ENCODE results near the gene TBX3. TPM values are rescaled to one million over a fixed set of nuclear protein-coding genes. Genes with fewer than 3 reads are reported as not detected.

Gene TBX3
- total RNA-seq, 4 donors from 2014 or later: 11.1 to 13.5 (median 12.3) TPM

- 78 to 88% methylated on average over 11 of the region's 11 CpGs for WGBS, 2 donors
- Histone ChIP-seq H3K27ac (no peak overlapping the region), H3K36me3 (peaks cover 0 to 13% (median 0%) of the 10 kb centered on the region in 3 donors), H3K9me3 (no peaks in the 10 kb centered on the region), H3K4me3 (peak overlapping the region in 2 of 4 donors; percentile 9 to 62), H3K4me1 (peaks cover 0 to 30% (median 0%) of the 10 kb centered on the region in 4 donors), H3K27me3 (no peaks in the 10 kb centered on the region)
- no peak for DNase-seq (ENCODE audit: low spot score in 2 of 2)
- TF ChIP-seq EP300 (IDR thresholded peaks at IDR 0.05): no peak
- TF ChIP-seq, protein P1, sequence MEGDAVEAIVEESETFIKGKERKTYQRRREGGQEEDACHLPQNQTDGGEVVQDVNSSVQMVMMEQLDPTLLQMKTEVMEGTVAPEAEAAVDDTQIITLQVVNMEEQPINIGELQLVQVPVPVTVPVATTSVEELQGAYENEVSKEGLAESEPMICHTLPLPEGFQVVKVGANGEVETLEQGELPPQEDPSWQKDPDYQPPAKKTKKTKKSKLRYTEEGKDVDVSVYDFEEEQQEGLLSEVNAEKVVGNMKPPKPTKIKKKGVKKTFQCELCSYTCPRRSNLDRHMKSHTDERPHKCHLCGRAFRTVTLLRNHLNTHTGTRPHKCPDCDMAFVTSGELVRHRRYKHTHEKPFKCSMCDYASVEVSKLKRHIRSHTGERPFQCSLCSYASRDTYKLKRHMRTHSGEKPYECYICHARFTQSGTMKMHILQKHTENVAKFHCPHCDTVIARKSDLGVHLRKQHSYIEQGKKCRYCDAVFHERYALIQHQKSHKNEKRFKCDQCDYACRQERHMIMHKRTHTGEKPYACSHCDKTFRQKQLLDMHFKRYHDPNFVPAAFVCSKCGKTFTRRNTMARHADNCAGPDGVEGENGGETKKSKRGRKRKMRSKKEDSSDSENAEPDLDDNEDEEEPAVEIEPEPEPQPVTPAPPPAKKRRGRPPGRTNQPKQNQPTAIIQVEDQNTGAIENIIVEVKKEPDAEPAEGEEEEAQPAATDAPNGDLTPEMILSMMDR (IDR thresholded peaks at IDR 0.05): no peak
- TF ChIP-seq POLR2A (IDR thresholded peaks at IDR 0.05): no peak
These were observed 4.0 kb downstream of the TBX3 start for GRCh38 chr12:114679942-114680341.

- Histone ChIP-seq H3K4me3 (no peak overlapping the region), H3K4me1 (peaks cover 0 to 26% (median 0%) of the 10 kb centered on the region in 4 donors), H3K27ac (no peak overlapping the region), H3K27me3 (no peaks in the 10 kb centered on the region), H3K36me3 (peaks cover 0 to 17% (median 0%) of the 10 kb centered on the region in 3 donors), H3K9me3 (no peaks in the 10 kb centered on the region)
- TF ChIP-seq, protein P1 (IDR thresholded peaks at IDR 0.05): no peak
- no peak for TF ChIP-seq POLR2A (IDR thresholded peaks at IDR 0.05)
- TF ChIP-seq EP300 (IDR thresholded peaks at IDR 0.05): no peak
- no peak for DNase-seq (ENCODE audit: low spot score in 2 of 2)
- 87% methylated on average over 10 of the region's 10 CpGs for WGBS, 2 donors
These were observed 4.5 kb downstream of the TBX3 start for GRCh38 chr12:114679452-114679875.

GRCh38 chr12:114678718-114679117 is 5.3 kb downstream of the TBX3 start:
- DNase-seq (ENCODE audit: low spot score in 2 of 2): no peak
- TF ChIP-seq, protein P1 (IDR thresholded peaks at IDR 0.05): no peak
- TF ChIP-seq POLR2A (IDR thresholded peaks at IDR 0.05) (no peak), EP300 (IDR thresholded peaks at IDR 0.05) (no peak)
- Histone ChIP-seq H3K9me3 (no peaks in the 10 kb centered on the region), H3K4me3 (no peak overlapping the region), H3K27me3 (no peaks in the 10 kb centered on the region), H3K4me1 (peaks cover 0 to 26% (median 0%) of the 10 kb centered on the region in 4 donors), H3K27ac (no peak overlapping the region), H3K36me3 (peaks cover 0 to 25% (median 0%) of the 10 kb centered on the region in 3 donors)
- WGBS, 2 donors: 74 to 76% methylated on average over 2 of the region's 2 CpGs

DNA sequence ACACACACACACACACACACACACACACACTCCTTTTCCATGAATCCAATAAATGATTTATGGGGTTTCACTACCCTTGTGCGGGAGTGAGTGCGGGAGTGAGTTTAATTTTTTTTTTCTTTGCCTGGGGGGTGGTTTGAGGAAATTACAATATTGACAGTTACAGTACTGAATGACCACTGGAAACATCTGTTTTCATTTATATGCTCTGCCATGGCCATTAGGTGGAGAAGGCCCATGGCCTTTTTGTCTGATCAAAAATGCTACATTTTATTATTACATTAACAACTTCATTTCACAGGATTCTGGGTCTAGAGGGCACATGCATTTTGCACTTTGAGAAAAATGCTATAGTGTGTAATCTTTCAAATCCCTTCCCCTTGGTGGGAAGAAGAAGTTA is 5.9 kb downstream of the TBX3 start:
- Histone ChIP-seq H3K9me3 (no peaks in the 10 kb centered on the region), H3K36me3 (peaks cover 0 to 30% (median 0%) of the 10 kb centered on the region in 3 donors), H3K4me3 (no peak overlapping the region), H3K27ac (no peak overlapping the region), H3K27me3 (no peaks in the 10 kb centered on the region), H3K4me1 (peaks cover 0 to 28% (median 0%) of the 10 kb centered on the region in 4 donors)
- 75 to 85% methylated on average over 2 of the region's 2 CpGs for WGBS, 2 donors
- TF ChIP-seq, protein P1 (IDR thresholded peaks at IDR 0.05): no peak
- no peak for TF ChIP-seq EP300 (IDR thresholded peaks at IDR 0.05)
- no peak for TF ChIP-seq POLR2A (IDR thresholded peaks at IDR 0.05)
- DNase-seq (ENCODE audit: low spot score in 2 of 2): no peak

- WGBS, 2 donors: 83 to 88% methylated on average over 6 of the region's 6 CpGs
- Histone ChIP-seq H3K4me3 (no peak overlapping the region), H3K4me1 (peaks cover 0 to 37% (median 0%) of the 10 kb centered on the region in 4 donors), H3K27me3 (no peaks in the 10 kb centered on the region), H3K9me3 (no peaks in the 10 kb centered on the region), H3K36me3 (peaks cover 0 to 39% (median 0%) of the 10 kb centered on the region in 3 donors), H3K27ac (no peak overlapping the region)
- TF ChIP-seq, protein P1 (IDR thresholded peaks at IDR 0.05): no peak
- no peak for TF ChIP-seq EP300 (IDR thresholded peaks at IDR 0.05)
- TF ChIP-seq POLR2A (IDR thresholded peaks at IDR 0.05): no peak
- no peak for DNase-seq (ENCODE audit: low spot score in 2 of 2)
These were observed 7.7 kb downstream of the TBX3 start for GRCh38 chr12:114676142-114676741.
